CD4-positive, alpha-beta T cell (primary cell): ENCODE results near the gene CNRIP1. TPM values are rescaled to one million over a fixed set of nuclear protein-coding genes. Genes with fewer than 3 reads are reported as not detected.

Experiments used
- ATAC-seq: fragments of 200-7000 bp; cut with Tn5 transposase; one replicate; pipeline ENCODE4 v1.10.0; 2022; ENCODE audit warnings: mild to moderate bottlenecking; ENCODE audit not compliant: poor library complexity
- CTCF ChIA-PET: fragments of 350-600 bp; sonication (Branson Sonifier 250); formaldehyde crosslinking; loops from one replicate; lab custom pipeline; 2021; ENCODE audit warnings: antibody characterized with exemption, inconsistent platforms; lab: Charles Lee
- POLR2A ChIA-PET: fragments of 350-600 bp; sonication (Branson Sonifier 250); formaldehyde crosslinking; loops from one replicate; lab custom pipeline; 2021; ENCODE audit warnings: antibody characterized with exemption, inconsistent platforms; lab: Charles Lee
- DNase-seq, 14 experiments: peaks; one replicate each; pipeline ENCODE4 v3.0.0-alpha.2; 2013 to 2020; ENCODE audit warnings: mixed read lengths in 2 of 14
- H3K27ac ChIP-seq, 2 donors: one replicate each; pipeline versions ENCODE4 v1.5.1 to v1.7.0; 2013; ENCODE audit warnings: low read length in 2 of 2, low read depth in 1 of 2, mild to moderate bottlenecking in 1 of 2
- H3K27me3 ChIP-seq, 2 experiments: 1 replicate in 1 of 2; 2 replicates in 1 of 2; pipeline versions ENCODE4 v1.6.1 to v1.7.0; 2013; ENCODE audit warnings: low read length in 2 of 2, control low read depth in 1 of 2, mild to moderate bottlenecking in 1 of 2, moderate library complexity in 1 of 2; ENCODE audit not compliant: insufficient read depth in 2 of 2, control insufficient read depth in 1 of 2
- H3K36me3 ChIP-seq: one replicate; pipeline ENCODE4 v1.6.1; 2013; ENCODE audit warnings: low read length, control low read depth; ENCODE audit not compliant: insufficient read depth
- H3K4me1 ChIP-seq: one replicate; pipeline ENCODE4 v1.6.1; 2013; ENCODE audit warnings: low read length, control low read depth; ENCODE audit not compliant: insufficient read depth
- H3K4me3 ChIP-seq: one replicate; pipeline ENCODE4 v1.5.1; 2013; ENCODE audit warnings: mild to moderate bottlenecking, low read length, moderate library complexity
- H3K9me3 ChIP-seq, 2 experiments: 1 replicate in 1 of 2; 2 replicates in 1 of 2; pipeline versions ENCODE4 v1.6.1 to v1.7.0; 2013; ENCODE audit warnings: low read length in 2 of 2, mild to moderate bottlenecking in 2 of 2, control low read depth in 1 of 2, moderate library complexity in 1 of 2; ENCODE audit not compliant: control insufficient read depth in 1 of 2, insufficient read depth in 1 of 2
- H3K27ac Mint-ChIP-seq: one replicate; pipeline ENCODE4 v1.8.0; 2020; ENCODE audit warnings: mixed read lengths
- H3K27me3 Mint-ChIP-seq: one replicate; pipeline ENCODE4 v1.8.0; 2021; ENCODE audit warnings: mixed read lengths
- H3K36me3 Mint-ChIP-seq: one replicate; pipeline ENCODE4 v1.8.0; 2021; ENCODE audit warnings: low read depth, mixed read lengths
- H3K4me1 Mint-ChIP-seq: one replicate; pipeline ENCODE4 v1.8.0; 2021; ENCODE audit warnings: low read depth, mixed read lengths
- H3K4me3 Mint-ChIP-seq: one replicate; pipeline ENCODE4 v1.8.0; 2020; ENCODE audit warnings: mild to moderate bottlenecking, mixed read lengths
- H3K9me3 Mint-ChIP-seq: one replicate; pipeline ENCODE4 v1.8.0; 2020; ENCODE audit warnings: mixed read lengths
- intact Hi-C, 2 experiments: fragments of 100-400 bp; cut with DNase I in 1 of 2; cut with micrococcal nuclease in 1 of 2; formaldehyde crosslinking; loops; one replicate each; pipeline versions ENCODE4 v1.15.1 to v1.9.0; 2023 to 2025; cut with DNase I, micrococcal nuclease
- total RNA-seq, 174 experiments: library from RNA in 2 of 174; stranded (reverse) in 2 of 174; gene quantifications; one replicate each; pipeline ENCODE4 v1.2.3 and lab custom pipeline; 2021 to 2026
- TF ChIP-seq, protein P1 (sequence below): fragments of 200-600 bp; IDR thresholded peaks from one replicate; pipeline ENCODE4 v1.8.0; 2022; ENCODE audit warnings: antibody characterized with exemption, mild to moderate bottlenecking

Gene CNRIP1
- total RNA-seq, 2 experiments from 2014 or later, result not detected

DNA sequence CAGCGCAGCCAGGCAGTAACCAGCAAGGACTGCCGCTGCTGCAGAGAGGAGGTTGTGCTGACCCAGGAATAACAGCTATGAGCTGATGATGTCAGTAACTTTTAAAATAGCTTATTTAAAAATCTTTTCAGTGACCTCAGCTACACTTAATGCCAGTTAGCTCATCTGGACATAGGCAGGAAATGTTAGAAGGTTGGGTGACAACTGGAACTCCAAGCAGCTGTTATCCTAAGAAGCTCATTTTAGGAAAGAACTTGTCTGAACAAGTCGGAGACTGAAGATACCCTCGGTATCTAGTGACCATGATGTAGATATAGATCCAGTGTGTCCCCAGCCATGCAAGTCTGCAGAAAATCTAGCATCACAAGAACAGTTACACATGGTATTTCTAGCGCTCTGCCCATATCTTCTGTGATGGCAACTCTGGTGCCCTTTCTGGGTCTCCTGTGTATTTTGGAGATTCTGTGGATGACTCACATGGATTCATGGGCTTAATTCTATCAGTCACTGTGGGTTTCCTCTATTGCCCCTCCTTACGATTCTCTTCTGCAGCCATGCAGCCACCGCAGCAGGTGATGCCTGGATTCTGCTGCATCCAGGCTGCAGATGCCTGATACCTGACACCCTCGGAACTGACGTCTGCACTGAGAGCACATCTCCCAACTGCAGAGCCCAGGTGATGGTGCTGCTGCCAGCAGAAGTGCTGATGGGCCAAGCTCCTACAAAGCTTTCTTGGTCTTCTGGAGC is 25.6 kb upstream of the CNRIP1 start:
- POLR2A ChIA-PET, result no interaction called here
- Histone ChIP-seq H3K27me3 (peaks cover 0 to 14% of the 10 kb centered on the region in 2 experiments), H3K9me3 (no peaks in the 10 kb centered on the region), H3K4me1 (no peaks in the 10 kb centered on the region), H3K36me3 (no peaks in the 10 kb centered on the region), H3K4me3 (no peak overlapping the region), H3K27ac (no peak overlapping the region)
- no peak for DNase-seq
- Mint-ChIP-seq H3K27ac (no peak overlapping the region), H3K36me3 (no peaks in the 10 kb centered on the region), H3K27me3 (peaks cover 67% of the 10 kb centered on the region), H3K4me1 (no peaks in the 10 kb centered on the region), H3K4me3 (no peak overlapping the region), H3K9me3 (no peaks in the 10 kb centered on the region)
- intact Hi-C loops, result no loop called here
- TF ChIP-seq, protein P1, sequence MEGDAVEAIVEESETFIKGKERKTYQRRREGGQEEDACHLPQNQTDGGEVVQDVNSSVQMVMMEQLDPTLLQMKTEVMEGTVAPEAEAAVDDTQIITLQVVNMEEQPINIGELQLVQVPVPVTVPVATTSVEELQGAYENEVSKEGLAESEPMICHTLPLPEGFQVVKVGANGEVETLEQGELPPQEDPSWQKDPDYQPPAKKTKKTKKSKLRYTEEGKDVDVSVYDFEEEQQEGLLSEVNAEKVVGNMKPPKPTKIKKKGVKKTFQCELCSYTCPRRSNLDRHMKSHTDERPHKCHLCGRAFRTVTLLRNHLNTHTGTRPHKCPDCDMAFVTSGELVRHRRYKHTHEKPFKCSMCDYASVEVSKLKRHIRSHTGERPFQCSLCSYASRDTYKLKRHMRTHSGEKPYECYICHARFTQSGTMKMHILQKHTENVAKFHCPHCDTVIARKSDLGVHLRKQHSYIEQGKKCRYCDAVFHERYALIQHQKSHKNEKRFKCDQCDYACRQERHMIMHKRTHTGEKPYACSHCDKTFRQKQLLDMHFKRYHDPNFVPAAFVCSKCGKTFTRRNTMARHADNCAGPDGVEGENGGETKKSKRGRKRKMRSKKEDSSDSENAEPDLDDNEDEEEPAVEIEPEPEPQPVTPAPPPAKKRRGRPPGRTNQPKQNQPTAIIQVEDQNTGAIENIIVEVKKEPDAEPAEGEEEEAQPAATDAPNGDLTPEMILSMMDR, result no peak
- CTCF ChIA-PET, result no interaction called here
- no peak for ATAC-seq

DNA sequence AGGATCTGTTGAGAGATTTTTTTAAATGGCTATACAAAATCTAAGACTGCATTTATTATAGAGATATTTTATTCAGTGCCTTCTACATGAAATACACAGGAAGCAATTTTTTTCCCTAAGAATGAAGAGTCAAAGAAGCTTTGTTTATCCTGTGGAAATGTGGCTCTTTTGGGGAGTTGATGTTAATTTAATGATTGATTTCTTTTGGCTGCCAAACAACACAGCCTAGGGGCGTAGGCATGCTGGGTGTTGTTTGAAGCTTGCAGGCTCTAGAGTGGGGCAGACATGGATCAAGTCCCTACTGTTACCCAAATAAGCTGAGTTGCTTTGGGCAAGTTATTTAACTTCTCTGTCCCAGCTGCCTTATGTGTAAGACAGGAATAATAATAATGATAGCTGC is 24.3 kb upstream of the CNRIP1 start:
- no peaks in the 10 kb centered on the region for H3K36me3 Mint-ChIP-seq
- intact Hi-C loops, result no loop called here
- DNase-seq (no peak), ATAC-seq (no peak)
- Histone ChIP-seq H3K4me1 (no peaks in the 10 kb centered on the region), H3K27me3 (peaks cover 0 to 14% of the 10 kb centered on the region in 2 experiments), H3K36me3 (no peaks in the 10 kb centered on the region), H3K4me3 (no peak overlapping the region), H3K9me3 (no peaks in the 10 kb centered on the region), H3K27ac (no peak overlapping the region)
- ChIA-PET CTCF (interaction anchor here (1.0 kb wide), 1 partner anchor 24 kb away, joined by 3 read pairs; the partner anchor contains the start of gene CNRIP1), POLR2A (no interaction called here)
- peaks cover 71% of the 10 kb centered on the region for H3K27me3 Mint-ChIP-seq
- no peak overlapping the region for H3K4me3 Mint-ChIP-seq
- H3K4me1 Mint-ChIP-seq, result no peaks in the 10 kb centered on the region
- H3K9me3 Mint-ChIP-seq, result no peaks in the 10 kb centered on the region
- TF ChIP-seq, protein P1, result no peak
- H3K27ac Mint-ChIP-seq, result no peak overlapping the region

DNA sequence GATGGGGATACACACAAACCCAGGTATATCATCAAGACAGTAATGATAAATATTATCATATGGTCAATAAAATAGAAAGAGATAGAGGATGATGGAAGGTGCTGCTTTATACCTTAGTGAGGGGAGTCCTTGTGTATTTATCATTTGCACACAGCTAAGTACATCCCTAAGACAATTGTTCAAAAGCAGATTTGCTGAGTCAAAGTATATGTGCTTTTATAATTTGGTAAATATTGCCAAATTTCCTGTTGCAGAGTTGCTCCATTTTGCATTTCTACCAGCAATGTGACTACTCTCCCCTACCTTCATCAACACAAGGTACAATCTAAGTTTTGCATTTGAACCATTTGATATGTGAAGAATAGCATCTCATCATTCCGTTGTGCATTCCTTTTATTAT is 22.7 kb upstream of the CNRIP1 start:
- Mint-ChIP-seq H3K4me1 (no peaks in the 10 kb centered on the region), H3K9me3 (no peaks in the 10 kb centered on the region), H3K36me3 (no peaks in the 10 kb centered on the region), H3K27ac (no peak overlapping the region), H3K4me3 (no peak overlapping the region), H3K27me3 (peaks cover 59% of the 10 kb centered on the region)
- no peak overlapping the region for H3K4me3 ChIP-seq
- H3K4me1 ChIP-seq, result no peaks in the 10 kb centered on the region
- ATAC-seq (no peak), DNase-seq (no peak)
- intact Hi-C loops, result no loop called here
- ChIA-PET CTCF (no interaction called here), POLR2A (no interaction called here)
- TF ChIP-seq, protein P1, result no peak
- H3K27ac ChIP-seq, result no peak overlapping the region
- no peaks in the 10 kb centered on the region for H3K9me3 ChIP-seq
- no peaks in the 10 kb centered on the region for H3K36me3 ChIP-seq
- H3K27me3 ChIP-seq, result peaks cover 0 to 14% of the 10 kb centered on the region in 2 experiments
